GM18870 (cell line): Measurements from ENCODE around the gene CFAP210.
"Not testable (repeated sequence)": the region's sequence is repeated elsewhere in the genome, so short reads cannot be mapped to it uniquely, and the experiment has no call there.

Experiments used
- ATAC-seq: cut with Tn5 transposase; IDR thresholded peaks from one replicate; pipeline ENCODE4 v1.9.1; 2021; ENCODE audit warnings: moderate library complexity; ENCODE audit not compliant: unreplicated experiment

Gene CFAP210

DNA sequence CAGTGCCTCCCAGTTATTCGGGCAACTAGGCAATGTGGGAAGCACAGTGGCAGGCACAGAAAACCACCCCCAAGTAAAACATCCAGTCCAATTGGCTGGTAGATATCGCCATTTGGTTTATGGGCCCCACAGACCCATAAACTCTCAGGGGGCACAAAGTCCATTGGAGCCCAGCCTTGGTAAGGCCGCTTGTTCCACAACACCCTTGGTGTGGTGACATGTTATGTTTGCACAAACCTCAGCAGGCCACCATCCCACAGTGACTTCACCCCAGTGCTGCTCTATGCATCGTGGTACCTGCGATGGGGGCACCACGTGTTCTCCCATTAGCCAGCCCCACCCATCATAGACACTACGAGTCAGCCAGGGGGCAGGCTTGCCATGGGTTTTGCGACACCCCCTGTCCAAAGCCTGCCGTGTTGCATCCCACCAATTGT is 18.6 kb upstream of the CFAP210 start:
- ATAC-seq = no peak

DNA sequence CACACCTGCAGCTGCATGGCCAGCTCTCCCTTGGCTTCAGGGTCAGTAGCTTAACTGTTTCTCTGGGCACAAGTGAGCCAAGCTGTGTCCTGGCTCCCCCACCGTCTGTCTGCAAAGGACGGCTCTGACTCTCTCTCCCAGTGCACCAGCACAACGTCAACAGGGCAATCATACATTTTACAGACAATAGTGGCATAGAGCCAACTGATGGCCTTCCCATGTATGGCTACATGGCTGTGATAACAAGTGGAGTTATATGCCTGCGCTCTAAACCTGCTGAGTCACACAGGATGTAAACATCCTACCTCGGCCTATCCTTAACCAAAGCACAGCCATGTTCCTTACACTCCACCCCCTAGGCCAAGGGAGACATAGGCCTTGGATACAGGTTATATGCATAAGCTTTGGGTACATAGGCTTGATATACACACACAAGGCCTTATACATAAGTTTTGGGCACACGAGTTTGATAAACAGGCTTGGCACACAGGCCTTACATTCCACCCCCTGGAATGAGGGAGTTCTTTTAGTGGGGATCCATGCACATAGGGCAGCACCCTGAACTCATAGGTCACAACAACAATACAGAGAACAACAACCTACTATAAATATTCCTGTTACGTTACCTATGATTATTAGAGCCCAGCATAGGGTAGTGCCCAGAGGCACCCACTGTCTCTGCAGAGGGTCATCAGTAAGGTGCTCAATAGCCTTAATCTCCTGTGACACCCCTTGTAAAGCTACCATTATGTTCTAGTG is 17.7 kb upstream of the CFAP210 start:
- no peak for ATAC-seq

DNA sequence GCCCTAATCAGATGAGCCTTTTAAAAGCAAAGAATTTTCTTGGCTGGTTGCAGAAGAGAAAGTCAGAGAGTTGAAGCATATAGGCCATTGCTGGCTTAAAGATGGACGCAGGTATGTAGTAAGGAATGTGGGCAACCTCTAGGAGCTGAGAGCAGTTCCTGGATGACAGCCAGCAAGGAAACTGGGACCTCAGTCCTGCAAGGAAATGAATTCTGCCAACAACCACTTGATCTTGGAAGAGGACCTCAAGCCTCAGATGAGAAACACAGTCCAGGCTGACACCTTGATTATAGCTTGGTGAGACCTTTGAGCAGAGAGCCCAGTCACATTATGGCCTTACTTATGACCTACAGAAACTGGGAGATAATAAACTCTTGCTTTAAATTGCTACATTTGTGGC is 15.8 kb upstream of the CFAP210 start:
- ATAC-seq = no peak

DNA sequence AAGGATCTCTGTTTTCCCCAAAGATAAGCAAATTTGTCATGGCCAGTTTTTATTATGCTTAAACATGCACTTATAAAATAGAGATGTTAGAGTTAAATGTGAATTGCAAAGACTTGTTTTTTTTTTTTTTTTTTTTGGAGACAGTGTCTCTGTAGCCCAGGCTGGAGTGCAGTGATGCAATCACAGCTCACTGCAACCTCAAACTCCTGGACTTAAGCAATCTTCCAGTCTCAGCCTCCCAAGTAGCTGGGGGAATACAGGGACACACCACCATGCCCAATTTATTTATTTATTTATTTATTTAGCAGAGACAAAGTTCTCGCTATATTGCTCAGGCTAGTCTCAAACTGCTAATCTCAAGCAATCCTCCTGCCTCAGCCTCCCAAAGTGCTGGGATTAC is 15.1 kb upstream of the CFAP210 start:
- ATAC-seq = no peak

DNA sequence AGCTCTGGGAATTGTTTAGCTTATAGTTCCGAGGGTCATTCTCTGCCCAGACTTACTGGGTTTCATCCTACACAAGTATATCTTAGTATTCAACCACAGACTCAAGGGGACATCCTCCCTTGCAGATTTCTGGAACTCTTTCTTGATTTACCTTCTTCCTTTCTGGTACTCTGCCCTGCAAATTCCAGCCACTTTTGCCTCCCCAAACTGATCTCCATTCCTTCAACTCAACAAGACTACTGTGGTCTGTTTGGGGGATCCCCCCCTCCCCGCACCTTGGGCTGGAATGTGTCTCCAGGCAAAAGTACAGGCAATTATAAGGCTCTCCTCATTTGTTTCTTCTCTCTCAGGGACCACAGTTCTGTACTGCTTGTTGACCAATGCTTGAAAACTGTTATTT is 13.4 kb upstream of the CFAP210 start:
- no peak for ATAC-seq

DNA sequence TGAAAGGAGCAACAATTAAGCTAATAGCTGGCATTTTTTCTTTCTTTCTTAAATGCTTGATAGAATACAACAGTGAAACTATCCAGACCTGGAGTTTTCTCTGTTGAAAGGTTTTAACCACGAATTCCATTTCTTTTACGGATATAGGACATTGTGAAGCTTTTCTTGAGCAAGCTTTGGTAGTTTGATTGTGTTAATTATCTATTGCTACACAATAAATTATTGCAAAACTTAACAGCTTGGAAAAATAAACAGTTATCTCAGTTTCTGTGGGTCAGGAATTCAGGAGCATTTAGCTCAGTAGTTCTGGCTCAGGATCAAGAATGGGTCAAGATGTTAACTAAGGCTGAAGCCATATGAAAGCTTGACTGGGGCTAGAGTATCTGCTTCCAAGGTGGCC is 11.7 kb upstream of the CFAP210 start:
- no peak for ATAC-seq

DNA sequence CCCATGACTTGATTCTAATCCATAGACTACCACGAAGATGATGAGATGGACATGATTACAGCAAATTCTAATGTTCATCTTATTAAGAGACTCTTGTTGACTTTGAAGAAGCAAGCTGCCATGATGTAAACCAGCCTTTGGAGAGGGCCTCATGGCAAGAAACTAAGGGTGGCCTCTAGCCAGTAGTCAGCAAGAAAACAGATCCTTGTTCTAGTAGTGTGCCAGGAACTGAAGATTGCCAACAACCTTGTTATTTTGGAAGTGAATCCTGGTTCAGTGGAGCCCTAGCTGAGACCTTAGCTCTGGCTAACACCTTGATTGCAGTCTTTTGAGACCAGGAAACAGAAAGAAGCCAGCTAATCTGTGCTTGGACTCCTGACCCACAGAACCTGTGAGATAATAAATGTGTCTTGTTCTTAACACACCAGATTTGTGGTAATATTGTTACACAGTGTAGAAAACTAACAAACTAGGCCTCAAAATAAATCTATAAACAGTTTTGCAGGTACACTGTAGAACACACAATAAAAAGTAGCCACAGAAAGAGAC is 10.0 kb upstream of the CFAP210 start:
- ATAC-seq = no peak

DNA sequence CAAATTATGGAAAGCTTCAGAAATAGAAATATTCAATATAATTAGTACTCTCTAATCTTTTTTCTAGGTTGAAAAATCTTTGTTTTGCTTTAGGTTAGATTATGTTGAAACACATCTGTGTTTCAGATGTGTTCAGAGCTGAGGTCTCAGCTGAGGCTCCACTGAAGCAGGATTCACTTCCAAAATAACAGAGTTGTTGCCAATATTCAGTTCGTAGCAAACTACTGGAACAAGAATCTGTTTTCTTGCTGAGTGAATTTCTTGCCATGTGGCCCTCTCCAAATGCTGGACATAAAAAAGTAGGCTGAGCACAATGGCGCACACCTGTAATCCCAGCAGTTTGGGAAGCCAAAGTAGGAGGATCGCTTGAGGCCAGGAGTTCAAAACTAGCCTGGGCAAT is 8.8 kb upstream of the CFAP210 start:
- no peak for ATAC-seq

DNA sequence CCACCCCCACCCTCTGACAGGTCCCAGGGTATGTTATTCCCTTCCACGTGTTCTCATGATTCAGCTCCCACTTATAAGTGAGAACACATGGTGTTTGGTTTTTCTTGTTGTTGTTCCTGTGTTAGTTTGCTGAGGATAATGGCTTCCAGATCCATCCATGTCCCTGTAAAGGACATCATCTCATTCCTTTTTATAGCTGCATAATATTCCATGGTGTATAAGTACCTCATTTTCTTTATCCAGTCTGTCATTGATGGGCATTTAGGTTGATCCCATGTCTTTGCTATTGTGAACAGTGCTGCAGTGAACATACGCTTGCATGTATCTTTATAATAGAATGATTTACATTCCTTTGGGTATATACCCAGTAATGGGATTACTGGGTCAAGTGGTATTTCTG is 5.0 kb upstream of the CFAP210 start:
- not testable (repeated sequence) for ATAC-seq

DNA sequence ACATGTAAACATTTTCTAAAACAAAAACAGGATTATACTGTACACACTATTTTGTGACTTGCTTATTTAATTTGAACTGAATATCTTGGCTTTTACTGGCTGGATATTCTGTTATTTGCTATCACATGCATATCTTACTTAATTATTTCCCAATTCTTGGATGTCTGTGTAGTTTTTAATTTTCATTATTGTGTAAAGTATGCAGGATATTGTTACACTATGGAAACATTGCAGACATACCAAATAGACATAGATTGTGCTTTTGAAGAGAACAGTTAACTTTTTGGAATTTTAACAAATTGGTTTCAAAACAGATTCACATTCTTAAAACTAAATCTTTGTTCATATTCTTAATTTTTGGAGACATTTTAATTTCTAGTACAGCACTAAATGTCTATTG is 2.2 kb upstream of the CFAP210 start:
- no peak for ATAC-seq

DNA sequence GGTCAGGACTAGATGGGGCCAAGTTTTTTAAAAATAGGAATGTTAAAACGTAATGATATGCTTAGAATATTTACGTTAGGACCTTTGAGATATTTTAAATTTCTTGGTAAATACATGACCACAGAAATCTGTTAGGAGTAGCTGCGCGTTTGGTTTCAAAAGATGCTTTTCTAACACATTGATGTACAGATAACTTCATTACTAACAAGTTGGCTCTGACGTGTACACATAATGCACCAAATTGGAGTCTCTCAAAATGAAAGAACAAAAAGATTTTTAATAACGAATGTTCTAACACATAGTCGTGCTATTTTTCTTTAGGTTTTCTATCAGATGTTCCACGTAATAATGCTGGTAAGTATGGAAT is 672 bp upstream of the CFAP210 start:
- ATAC-seq = no peak

DNA sequence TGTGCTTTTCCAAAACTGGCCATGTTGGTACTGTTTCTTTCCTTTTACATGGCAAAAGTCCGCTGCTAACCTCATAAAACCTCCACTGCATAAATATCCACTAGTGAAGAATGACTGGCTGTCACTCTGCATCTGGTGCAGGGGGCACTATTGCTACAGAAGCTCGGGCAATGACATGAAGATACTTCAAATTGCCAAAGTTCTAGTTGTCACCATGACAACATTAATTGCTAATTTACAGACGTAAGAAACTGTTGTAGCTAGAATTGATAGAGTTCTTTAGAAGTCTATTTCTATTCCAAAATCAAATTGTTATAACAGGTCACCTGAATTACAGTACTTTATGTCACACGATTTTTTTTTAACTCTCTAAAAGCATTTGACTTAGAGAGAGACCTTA is 845 bp downstream of the CFAP210 start:
- ATAC-seq = no peak

DNA sequence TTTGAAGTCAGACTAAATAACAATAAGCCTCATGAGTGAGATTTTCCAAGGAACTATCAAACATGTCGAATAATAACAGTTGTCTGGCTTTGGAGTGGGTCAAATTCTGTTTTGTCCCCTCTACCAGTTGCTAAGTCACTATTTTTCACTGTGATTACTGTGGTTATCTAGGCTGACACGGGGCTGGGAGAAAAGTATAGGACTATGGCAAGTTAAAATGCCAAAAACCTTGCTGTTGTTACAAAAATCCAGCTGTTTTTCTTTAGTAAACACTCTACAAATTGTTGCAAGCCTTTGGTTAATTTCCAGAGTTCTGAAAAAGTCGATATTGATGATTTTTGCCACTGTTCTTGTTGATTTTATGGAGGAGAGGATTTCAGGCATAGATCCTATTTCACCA is 1.5 kb downstream of the CFAP210 start:
- no peak for ATAC-seq

DNA sequence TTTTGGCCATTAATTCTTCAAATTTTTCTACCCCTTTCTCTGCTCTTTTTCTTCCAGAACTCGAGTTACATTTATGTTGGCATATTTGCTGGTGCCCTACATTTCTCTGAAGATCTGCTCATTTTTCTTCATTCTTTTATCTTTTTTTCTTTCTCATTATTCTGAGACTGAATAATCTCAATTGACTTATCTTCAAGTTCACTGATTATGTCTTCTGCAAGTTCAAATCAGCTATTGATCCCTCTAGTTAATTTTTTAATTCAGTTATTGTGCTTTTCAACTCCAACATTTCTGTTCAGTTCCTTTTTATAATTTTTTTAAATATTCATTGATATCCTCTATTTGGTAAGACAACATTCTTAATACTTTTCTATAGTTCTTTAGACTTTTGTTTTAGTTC is 3.2 kb downstream of the CFAP210 start:
- no peak for ATAC-seq

DNA sequence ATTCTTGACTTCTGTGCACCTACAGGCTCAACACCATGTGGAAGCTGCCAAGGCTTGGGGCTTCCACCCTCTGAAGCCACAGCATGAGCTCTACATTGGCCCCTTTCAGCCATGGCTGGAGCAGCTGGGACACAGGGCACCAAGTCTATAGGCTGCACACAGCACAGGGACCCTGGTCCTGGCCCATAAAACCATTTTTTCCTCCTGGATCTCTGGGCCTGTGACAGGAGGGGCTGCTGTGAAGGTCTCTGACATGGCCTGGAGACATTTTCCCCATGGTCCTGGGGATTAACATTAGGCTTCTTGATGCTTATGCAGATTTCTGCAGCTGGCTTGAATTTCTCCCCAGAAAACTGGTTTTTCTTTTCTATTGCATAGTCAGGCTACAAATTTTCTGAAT is 6.3 kb downstream of the CFAP210 start:
- ATAC-seq = not testable (repeated sequence)

DNA sequence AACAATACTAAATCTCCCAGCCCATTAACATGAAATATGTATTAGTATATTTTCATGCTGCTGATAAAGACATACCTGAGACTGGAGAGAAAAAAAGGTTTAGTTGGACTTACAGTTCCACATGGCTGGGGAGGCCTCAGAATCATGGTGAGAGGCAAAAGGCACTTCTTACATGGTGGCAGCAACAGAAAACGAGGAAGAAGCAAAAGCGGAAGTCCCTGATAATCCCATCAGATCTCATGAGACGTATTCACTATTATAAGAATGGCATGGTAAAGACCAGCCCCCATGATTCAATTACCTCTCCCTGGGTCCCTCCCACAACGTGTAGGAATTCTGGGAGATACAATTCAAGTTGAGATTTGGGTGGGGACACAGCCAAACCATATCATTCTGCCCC is 7.4 kb downstream of the CFAP210 start:
- not testable (repeated sequence) for ATAC-seq

DNA sequence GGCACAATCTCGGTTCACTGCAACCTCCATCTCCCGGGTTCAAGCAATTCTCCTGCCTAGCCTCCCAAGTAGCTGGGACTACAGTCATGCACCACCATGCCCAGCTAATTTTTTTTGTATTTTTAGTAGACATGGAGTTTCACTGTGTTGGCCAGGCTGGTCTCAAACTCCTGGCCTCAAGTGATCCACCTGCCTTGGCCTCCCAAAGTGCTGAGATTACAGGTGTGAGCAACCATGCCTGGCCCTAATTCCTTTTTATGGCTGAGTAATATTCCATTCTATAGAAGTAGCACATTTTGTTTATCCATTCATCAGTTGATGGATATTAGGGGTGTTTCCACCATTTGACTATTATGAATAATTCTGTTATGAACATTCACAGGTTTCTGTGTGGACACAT is 9.5 kb downstream of the CFAP210 start:
- not testable (repeated sequence) for ATAC-seq

DNA sequence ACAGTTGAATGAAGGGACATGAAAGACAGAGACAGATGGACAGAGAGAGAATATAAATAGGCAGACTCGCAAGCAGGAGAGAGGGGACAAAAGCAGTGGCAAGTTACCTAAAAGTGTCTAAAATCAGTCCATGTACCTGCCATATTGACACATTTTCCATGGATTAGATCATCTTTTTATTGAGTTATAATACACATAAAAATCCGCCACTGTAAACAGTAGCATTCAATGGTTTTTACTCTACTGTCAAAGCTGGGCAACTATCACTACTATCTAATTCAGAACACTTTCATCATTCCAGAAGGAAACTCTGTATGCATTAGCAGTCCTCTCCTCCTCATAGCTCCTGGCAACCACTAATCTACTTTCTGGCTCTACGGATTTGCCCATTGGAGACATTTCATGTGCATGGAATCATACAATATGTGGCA is 10.1 kb downstream of the CFAP210 start:
- no peak for ATAC-seq

DNA sequence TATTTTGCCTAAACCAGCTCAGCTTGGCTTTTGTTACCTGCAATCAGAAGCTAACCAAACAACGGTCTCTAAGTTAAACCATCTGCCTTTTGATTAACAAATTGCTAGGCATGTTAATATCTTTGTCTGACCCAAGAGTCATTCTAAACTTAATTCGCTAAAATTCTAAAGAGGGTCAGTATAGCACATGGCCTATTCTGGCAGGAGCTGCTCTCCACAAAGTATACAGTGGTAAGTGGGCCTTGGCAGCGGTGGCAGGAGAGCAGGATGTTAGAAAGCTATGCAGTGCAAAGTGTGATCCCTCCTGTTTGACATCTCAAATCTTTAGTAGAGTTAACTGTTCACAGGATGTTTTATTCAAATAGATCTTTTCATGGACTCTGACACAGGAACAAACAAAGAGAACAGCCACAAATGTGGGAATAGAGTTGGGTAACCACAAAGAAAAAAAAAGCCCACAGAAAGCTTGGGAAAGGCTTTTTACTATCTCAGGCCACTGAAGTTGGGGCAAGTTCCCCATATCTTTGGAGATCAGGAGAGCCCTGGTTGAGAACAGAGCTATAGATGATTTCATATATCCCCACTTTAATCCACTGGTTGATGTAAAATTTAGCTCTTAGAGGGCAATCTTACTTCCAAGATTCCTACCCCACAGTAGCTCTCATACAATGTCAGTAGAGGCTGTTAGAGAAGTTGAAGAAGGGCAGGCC is 10.6 kb downstream of the CFAP210 start:
- ATAC-seq = no peak

DNA sequence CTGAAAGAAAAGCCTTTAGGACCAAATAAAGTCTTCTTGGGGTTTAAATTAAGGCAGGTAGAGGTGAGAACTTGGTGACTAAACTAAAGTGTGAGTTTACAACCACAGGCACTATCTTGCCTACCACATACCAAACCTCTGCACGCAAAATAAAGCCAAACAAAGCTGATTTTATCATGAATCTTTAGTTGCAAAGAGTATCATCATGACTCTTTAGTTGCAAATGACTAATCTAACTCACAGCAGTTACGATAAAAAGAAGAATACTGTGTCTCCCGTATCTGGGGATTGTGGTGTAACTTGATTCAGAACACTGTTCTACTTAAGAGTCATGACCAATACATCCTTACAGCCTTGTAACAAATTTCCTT is 11.2 kb downstream of the CFAP210 start:
- ATAC-seq = no peak

DNA sequence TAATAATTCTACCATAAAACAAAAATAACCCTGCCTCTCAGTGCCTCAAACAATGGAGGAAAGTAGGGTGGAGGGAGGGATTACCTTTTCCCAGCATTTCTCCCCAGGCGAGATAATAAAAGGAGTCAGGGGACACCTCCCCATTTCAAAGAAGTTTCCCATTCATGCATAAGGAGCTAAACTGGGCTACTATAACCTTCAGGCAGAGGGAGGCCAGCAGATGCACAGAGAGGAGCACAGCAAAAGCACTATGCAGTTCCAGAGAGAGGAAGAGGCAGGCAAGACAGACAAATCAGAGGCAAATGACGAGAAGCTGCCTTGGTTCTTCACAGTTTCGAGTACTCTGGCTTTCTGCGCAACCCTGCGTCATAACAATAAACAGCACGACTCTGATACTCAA is 17.4 kb downstream of the CFAP210 start:
- ATAC-seq = no peak

DNA sequence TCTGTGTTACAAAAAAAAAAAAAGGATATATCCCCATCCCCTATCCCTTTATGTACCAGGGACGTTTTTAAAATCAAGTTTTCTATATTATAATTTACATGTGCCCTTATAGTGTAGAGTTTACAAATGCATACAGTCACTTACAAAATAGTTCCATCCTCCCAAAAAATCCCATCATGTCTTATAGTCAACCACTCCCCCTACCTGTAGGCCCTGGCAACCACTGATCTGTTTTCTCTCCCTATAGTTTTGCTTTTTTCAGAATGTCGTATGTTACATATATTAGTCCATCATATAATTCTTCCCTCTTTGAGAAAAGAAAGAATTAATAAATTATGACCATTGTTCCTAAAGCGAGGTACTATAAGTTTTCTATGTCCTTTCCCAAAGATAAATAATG is 17.8 kb downstream of the CFAP210 start:
- no peak for ATAC-seq
